ENCODE results near the gene COL9A1.

Gene COL9A1

GRCh38 chr6:70236343-70236742 is 66.5 kb downstream of the COL9A1 start:
- no peak overlapping the region for H3K4me3 ChIP-seq (ENCODE audit: low read depth, low read length)
- TF ChIP-seq, protein P1, sequence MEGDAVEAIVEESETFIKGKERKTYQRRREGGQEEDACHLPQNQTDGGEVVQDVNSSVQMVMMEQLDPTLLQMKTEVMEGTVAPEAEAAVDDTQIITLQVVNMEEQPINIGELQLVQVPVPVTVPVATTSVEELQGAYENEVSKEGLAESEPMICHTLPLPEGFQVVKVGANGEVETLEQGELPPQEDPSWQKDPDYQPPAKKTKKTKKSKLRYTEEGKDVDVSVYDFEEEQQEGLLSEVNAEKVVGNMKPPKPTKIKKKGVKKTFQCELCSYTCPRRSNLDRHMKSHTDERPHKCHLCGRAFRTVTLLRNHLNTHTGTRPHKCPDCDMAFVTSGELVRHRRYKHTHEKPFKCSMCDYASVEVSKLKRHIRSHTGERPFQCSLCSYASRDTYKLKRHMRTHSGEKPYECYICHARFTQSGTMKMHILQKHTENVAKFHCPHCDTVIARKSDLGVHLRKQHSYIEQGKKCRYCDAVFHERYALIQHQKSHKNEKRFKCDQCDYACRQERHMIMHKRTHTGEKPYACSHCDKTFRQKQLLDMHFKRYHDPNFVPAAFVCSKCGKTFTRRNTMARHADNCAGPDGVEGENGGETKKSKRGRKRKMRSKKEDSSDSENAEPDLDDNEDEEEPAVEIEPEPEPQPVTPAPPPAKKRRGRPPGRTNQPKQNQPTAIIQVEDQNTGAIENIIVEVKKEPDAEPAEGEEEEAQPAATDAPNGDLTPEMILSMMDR (IDR thresholded peaks at IDR 0.05; ENCODE audit: borderline replicate concordance, insufficient read depth, low read depth, low read length) = no peak

DNA sequence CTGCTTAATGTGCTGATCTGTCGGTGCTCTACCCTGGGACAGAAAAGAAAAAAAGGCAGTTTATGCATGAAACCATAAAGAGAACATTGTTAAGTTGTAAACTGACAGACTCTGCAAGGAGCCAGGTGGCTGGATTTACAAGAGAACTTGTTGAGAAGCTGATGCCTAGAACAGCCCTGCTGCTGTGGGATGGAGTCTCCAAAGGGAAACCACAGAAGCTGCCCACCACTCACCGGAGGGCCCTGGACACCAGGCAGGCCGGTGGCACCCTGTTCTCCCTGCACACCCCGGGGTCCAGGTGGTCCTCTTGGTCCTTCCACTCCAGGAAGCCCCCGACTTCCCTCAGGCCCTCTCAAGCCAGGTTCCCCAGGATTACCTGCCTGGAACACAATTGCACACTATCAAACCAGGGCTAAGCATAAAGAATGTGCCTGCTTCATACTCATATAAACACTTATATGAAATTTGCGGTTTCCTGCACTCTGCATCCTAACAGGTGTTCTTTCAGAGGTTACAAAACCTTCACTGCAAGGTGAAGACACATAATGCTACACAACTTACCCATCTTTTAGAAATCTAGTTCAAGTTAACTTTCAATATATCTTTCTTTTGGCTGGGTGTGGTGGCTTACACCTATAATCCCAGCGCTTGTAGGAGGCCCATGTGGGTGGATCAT is 68.2 kb downstream of the COL9A1 start:
- TF ChIP-seq, protein P1 (IDR thresholded peaks at IDR 0.05; ENCODE audit: borderline replicate concordance, insufficient read depth, low read depth, low read length) = no peak
- no peak overlapping the region for H3K4me3 ChIP-seq (ENCODE audit: low read depth, low read length)

DNA sequence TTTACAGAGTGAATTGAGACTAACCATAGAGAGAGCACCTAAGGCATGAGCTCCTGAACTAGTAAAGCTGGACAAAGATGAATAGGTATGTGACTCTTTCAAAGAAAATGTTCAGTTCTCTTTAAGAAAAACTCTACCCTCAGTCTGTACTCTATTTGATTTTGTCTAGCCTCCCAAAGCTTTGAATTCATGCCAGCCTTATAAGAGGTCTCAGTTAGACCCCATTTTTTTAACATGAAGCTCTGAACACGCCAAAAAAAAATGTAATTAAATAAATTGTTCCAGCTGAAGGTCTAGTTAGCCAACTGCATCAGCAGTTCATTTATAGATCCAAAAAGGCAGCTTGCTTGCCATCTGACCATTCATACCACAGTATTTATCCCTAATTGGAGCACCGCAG is 71.6 kb downstream of the COL9A1 start:
- TF ChIP-seq, protein P1 (IDR thresholded peaks at IDR 0.05; ENCODE audit: borderline replicate concordance, insufficient read depth, low read depth, low read length) = no peak
- no peak overlapping the region for H3K4me3 ChIP-seq (ENCODE audit: low read depth, low read length)

DNA sequence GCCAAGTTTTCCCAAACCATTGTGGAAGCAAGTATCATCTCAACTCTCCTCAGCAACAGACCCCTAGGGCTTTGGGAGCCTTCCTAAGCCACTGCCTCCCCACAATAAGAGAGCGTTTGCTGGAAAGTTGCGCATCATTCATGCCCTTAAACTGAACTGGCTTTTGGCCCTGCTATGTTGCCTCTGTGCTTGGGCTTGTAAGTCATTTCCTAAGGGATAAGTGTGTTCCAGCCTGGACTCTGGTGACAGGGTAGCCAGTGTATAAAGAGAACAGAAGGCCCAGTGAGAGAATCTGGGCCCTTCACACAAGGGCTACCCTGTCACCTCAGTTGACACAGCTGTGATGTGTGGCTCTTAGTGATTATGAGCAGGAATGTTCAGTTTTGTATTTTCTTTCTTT is 77.8 kb downstream of the COL9A1 start:
- TF ChIP-seq, protein P1 (IDR thresholded peaks at IDR 0.05; ENCODE audit: borderline replicate concordance, insufficient read depth, low read depth, low read length) = no peak
- no peak overlapping the region for H3K4me3 ChIP-seq (ENCODE audit: low read depth, low read length)

GRCh38 chr6:70222439-70222749 is 80.5 kb downstream of the COL9A1 start:
- TF ChIP-seq, protein P1 (IDR thresholded peaks at IDR 0.05; ENCODE audit: borderline replicate concordance, insufficient read depth, low read depth, low read length) = no peak
- H3K4me3 ChIP-seq (ENCODE audit: low read depth, low read length) = no peak overlapping the region

DNA sequence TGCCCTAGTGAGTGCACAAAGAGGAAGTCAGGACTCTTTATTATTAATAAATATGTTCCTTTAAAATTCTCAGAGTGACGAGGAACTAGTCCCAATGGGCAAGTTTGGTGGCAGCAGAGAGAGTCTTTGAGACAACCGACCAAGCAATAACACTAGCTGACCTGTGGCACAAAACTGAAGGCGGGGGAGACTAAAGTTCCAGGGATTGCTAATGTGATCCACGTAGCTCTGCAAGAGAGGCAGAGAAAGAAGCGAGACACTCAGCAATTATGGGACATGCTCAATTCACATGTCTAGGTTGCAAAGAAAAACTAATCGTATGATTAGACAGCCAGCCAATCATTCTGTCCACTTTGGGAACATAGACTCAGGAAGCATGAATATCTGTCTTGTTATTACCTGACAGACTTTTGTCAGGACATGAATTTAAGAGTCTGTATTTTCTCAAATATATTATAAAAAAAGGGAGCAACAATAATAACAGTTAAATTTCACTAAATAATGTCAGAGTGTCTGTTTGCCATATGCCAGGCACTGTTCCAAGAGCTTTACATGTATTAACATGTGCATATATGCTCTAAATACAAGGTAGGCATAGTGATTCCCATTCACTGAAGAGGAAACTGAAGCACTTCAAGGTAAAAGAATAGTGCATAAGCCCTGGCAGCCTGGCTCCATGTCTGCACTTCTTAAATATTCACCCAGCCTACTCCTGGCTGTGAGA is 81.0 kb downstream of the COL9A1 start:
- TF ChIP-seq, protein P1 (IDR thresholded peaks at IDR 0.05; ENCODE audit: borderline replicate concordance, insufficient read depth, low read depth, low read length) = no peak
- H3K4me3 ChIP-seq (ENCODE audit: low read depth, low read length) = no peak overlapping the region

Data from GM12875 (cell line).